ENCODE measurements around the gene MXRA7.
"Not testable (repeated sequence)": the region's sequence is repeated elsewhere in the genome, so short reads cannot be mapped to it uniquely, and the experiment has no call there.

Gene MXRA7

GRCh38 chr17:76710863-76711611 lies at the start of gene MXRA7:
Gene MXRA7, minus strand, starts transcription at chr17:76710965. Its CDS starts 19 bp downstream, at chr17:76710946.
- peak; percentile 73 for DNase-seq (ENCODE audit: low spot score)

GRCh38 chr17:76758570-76758969 lies 47.8 kb upstream of the MXRA7 start:
- DNase-seq (ENCODE audit: low spot score), result no peak

GRCh38 chr17:76757256-76757655 lies 46.5 kb upstream of the MXRA7 start:
- DNase-seq (ENCODE audit: low spot score), result no peak

- DNase-seq (ENCODE audit: low spot score), result no peak
Observed at GRCh38 chr17:76755285-76755684, 44.5 kb upstream of the MXRA7 start.

GRCh38 chr17:76753061-76753961 lies 42.5 kb upstream of the MXRA7 start:
- no peak for DNase-seq (ENCODE audit: low spot score)

GRCh38 chr17:76752006-76752405 lies 41.2 kb upstream of the MXRA7 start:
- DNase-seq (ENCODE audit: low spot score), result no peak

- DNase-seq (ENCODE audit: low spot score), result no peak
Observed at GRCh38 chr17:76751416-76751993, 40.7 kb upstream of the MXRA7 start.

- DNase-seq (ENCODE audit: low spot score), result no peak
Observed at GRCh38 chr17:76748657-76749056, 37.9 kb upstream of the MXRA7 start.

GRCh38 chr17:76747716-76748363 lies 37.1 kb upstream of the MXRA7 start:
- no peak for DNase-seq (ENCODE audit: low spot score)

GRCh38 chr17:76745785-76746184 lies 35.0 kb upstream of the MXRA7 start:
- not testable (repeated sequence) for DNase-seq (ENCODE audit: low spot score)

- DNase-seq (ENCODE audit: low spot score), result no peak
Observed at GRCh38 chr17:76744747-76745146, 34.0 kb upstream of the MXRA7 start.

GRCh38 chr17:76742958-76743357 lies 32.2 kb upstream of the MXRA7 start:
- no peak for DNase-seq (ENCODE audit: low spot score)

- no peak for DNase-seq (ENCODE audit: low spot score)
Observed at GRCh38 chr17:76740329-76741118, 29.8 kb upstream of the MXRA7 start.

GRCh38 chr17:76739568-76740115 lies 28.9 kb upstream of the MXRA7 start:
- not testable (repeated sequence) for DNase-seq (ENCODE audit: low spot score)

- DNase-seq (ENCODE audit: low spot score), result no peak
Observed at GRCh38 chr17:76738468-76738850, 27.7 kb upstream of the MXRA7 start.

GRCh38 chr17:76737676-76738467 lies 27.1 kb upstream of the MXRA7 start, which contains the start of gene MFSD11:
Gene MFSD11, plus strand, starts transcription at chr17:76738119. Its CDS starts 234 bp downstream, at chr17:76738353.
- DNase-seq (ENCODE audit: low spot score), result peak; percentile 92

- peak; percentile 96 for DNase-seq (ENCODE audit: low spot score)
Observed at GRCh38 chr17:76737082-76737675, 26.4 kb upstream of the MXRA7 start, which contains the start of gene SRSF2. Gene SRSF2, minus strand, starts transcription at chr17:76737331. Its CDS starts 171 bp downstream, at chr17:76737160.

GRCh38 chr17:76736349-76737081 lies 25.8 kb upstream of the MXRA7 start:
- DNase-seq (ENCODE audit: low spot score), result peak; percentile 71
